ENCODE results near the gene YAP1.

GRCh38 chr11:102118937-102119336 is 8.7 kb downstream of the YAP1 start:
- TF ChIP-seq EZH2phosphoT487 (IDR thresholded peaks at IDR 0.05; ENCODE audit: borderline replicate concordance, low read depth, low read length) (no peak), CTCF (conservative IDR thresholded peaks at IDR 0.05; ENCODE audit: low read length) (no peak)

Data from OCI-LY7 (cell line).